PC-9 (cell line): ENCODE data around the gene PPRC1. TPM values are rescaled to one million over a fixed set of nuclear protein-coding genes. Genes with fewer than 3 reads are reported as not detected.

Experiments used
- BruUV-seq: library from RNA; stranded (reverse); fragments of 400-500 nt; replicated peaks from 2 replicates; lab custom pipeline; 2021; lab: Mats Ljungman, UMichigan
- CTCF ChIA-PET: fragments of 300-600 bp; sonication (Branson Sonifier 250); formaldehyde crosslinking; loops from one replicate; lab custom pipeline; 2022; ENCODE audit warnings: antibody characterized with exemption; lab: Charles Lee
- POLR2A ChIA-PET: fragments of 300-600 bp; sonication (Branson Sonifier 250); formaldehyde crosslinking; loops from one replicate; lab custom pipeline; 2022; ENCODE audit warnings: antibody characterized with exemption; ENCODE audit not compliant: unreplicated experiment; lab: Charles Lee
- DNase-seq, 2 experiments: peaks; one replicate each; pipeline versions ENCODE4 v3.0.0 to v3.0.0-alpha.2; 2015 to 2022; ENCODE audit warnings: mixed read lengths in 1 of 2
- H2AFZ ChIP-seq: fragments of 200-600 bp; sonication (generic); 2 replicates; pipeline ENCODE4 v1.8.1; 2017; ENCODE audit warnings: antibody characterized with exemption
- H3F3A ChIP-seq: fragments of 200-600 bp; sonication (generic); 2 replicates; pipeline ENCODE4 v1.8.1; 2017; ENCODE audit warnings: antibody characterized with exemption, mild to moderate bottlenecking, low read depth; ENCODE audit not compliant: insufficient read depth
- H3K27ac ChIP-seq: fragments of 200-600 bp; sonication (generic); 2 replicates; pipeline ENCODE4 v1.6.1; 2016; ENCODE audit warnings: mixed run types
- H3K27me3 ChIP-seq: fragments of 200-600 bp; sonication (generic); 2 replicates; pipeline ENCODE4 v1.6.1; 2016; ENCODE audit warnings: low read depth, mixed run types; ENCODE audit not compliant: insufficient read depth
- H3K36me3 ChIP-seq: fragments of 200-600 bp; sonication (generic); 2 replicates; pipeline ENCODE4 v1.6.1; 2016; ENCODE audit warnings: low read depth, mixed run types
- H3K4me1 ChIP-seq: fragments of 200-600 bp; sonication (generic); replicated peaks from 2 replicates; pipeline ENCODE4 v1.6.1; 2016; ENCODE audit warnings: mixed run types; ENCODE audit not compliant: insufficient read depth
- H3K4me2 ChIP-seq: fragments of 200-600 bp; sonication (generic); 2 replicates; pipeline ENCODE4 v1.6.1; 2017; ENCODE audit warnings: mixed run types
- H3K4me3 ChIP-seq: fragments of 200-600 bp; sonication (generic); 2 replicates; pipeline ENCODE4 v1.6.1; 2016; ENCODE audit warnings: mixed run types
- H3K79me2 ChIP-seq: fragments of 200-600 bp; sonication (generic); 2 replicates; pipeline ENCODE4 v1.6.1; 2017; ENCODE audit warnings: low read depth, mixed run types
- H3K9me2 ChIP-seq: fragments of 200-600 bp; sonication (generic); 2 replicates; pipeline ENCODE4 v1.8.1; 2017; ENCODE audit warnings: mild to moderate bottlenecking; ENCODE audit not compliant: insufficient read depth
- H3K9me3 ChIP-seq: fragments of 200-600 bp; sonication (generic); 2 replicates; pipeline ENCODE4 v1.8.1; 2016; ENCODE audit warnings: low read depth; ENCODE audit not compliant: insufficient read depth
- H4K20me1 ChIP-seq: fragments of 200-600 bp; sonication (generic); 2 replicates; pipeline ENCODE4 v1.8.1; 2017; ENCODE audit not compliant: insufficient read depth
- CTCF ChIP-seq: fragments of 200-600 bp; sonication (generic); conservative IDR thresholded peaks from 2 replicates; pipeline ENCODE4 v1.6.1; 2017; ENCODE audit warnings: mixed run types, antibody characterized with exemption, mild to moderate bottlenecking, moderate library complexity
- EZH2 ChIP-seq: fragments of 200-600 bp; sonication (generic); IDR thresholded peaks from 2 replicates; pipeline ENCODE4 v1.8.0; 2017; ENCODE audit warnings: antibody characterized with exemption, low read depth
- intact Hi-C: fragments of 100-400 bp; cut with micrococcal nuclease; formaldehyde crosslinking; loops from one replicate; pipeline ENCODE4 v1.10.0; 2022; ENCODE audit not compliant: unreplicated experiment
- total RNA-seq: library from RNA; stranded (reverse); gene quantifications from 2 replicates; pipeline ENCODE4 v1.2.3, GENCODE V29; 2021

The PPRC1 gene
- total RNA-seq, 1 experiment from 2014 or later, result 22.9 TPM

GRCh38 chr10:102117391-102118159 lies 15.3 kb upstream of the PPRC1 start:
- no peak for TF ChIP-seq EZH2
- no TSS peak for BruUV-seq
- no peak overlapping the region for H3K27ac ChIP-seq
- POLR2A ChIA-PET, result no interaction called here
- H2AFZ ChIP-seq, result no peak overlapping the region
- no peaks in the 10 kb centered on the region for H3K27me3 ChIP-seq
- H3K36me3 ChIP-seq, result no peaks in the 10 kb centered on the region
- no peaks in the 10 kb centered on the region for H3K9me3 ChIP-seq
- no peaks in the 10 kb centered on the region; the same call in none of the 2 replicates for H3K4me1 ChIP-seq
- intact Hi-C loops, result loop anchor here (2.0 kb wide), 1 partner anchor 15 kb away; the partner anchor contains the start of gene PPRC1
- peak in 1 of 2 experiments; percentile 62 for DNase-seq
- no peak overlapping the region for H3K4me3 ChIP-seq
- no peaks in the 10 kb centered on the region for H3K9me2 ChIP-seq
- H3K79me2 ChIP-seq, result peaks cover 13% of the 10 kb centered on the region
- CTCF ChIA-PET, result interaction anchor here (0.7 kb wide), 1 partner anchor 1932 kb away, joined by 12 read pairs; no protein-coding TSS in a partner anchor
- H3F3A ChIP-seq, result no peaks in the 10 kb centered on the region
- no peak overlapping the region for H3K4me2 ChIP-seq
- H4K20me1 ChIP-seq, result no peaks in the 10 kb centered on the region; the same call in 1 of the 2 replicates

- Histone ChIP-seq H4K20me1 (no peaks in the 10 kb centered on the region), H3F3A (no peaks in the 10 kb centered on the region), H3K9me3 (no peaks in the 10 kb centered on the region), H3K4me2 (0 out of 2 replicates have a peak overlapping the region, but pooled peaks have one; percentile 85), H3K36me3 (no peaks in the 10 kb centered on the region), H3K27me3 (no peaks in the 10 kb centered on the region), H3K4me3 (no peak overlapping the region), H3K79me2 (peaks cover 2% of the 10 kb centered on the region), H2AFZ (no peak overlapping the region), H3K27ac (no peak overlapping the region), H3K9me2 (no peaks in the 10 kb centered on the region), H3K4me1 (no peaks in the 10 kb centered on the region; the same call in none of the 2 replicates)
- TF ChIP-seq CTCF (no peak), EZH2 (no peak)
- no peak for DNase-seq
- intact Hi-C loops, result no loop called here
- TSS peak; percentile 28 for BruUV-seq
- ChIA-PET CTCF (no interaction called here), POLR2A (interaction anchor here (0.6 kb wide), 1 partner anchor 1076 kb away, joined by 6 read pairs; no protein-coding TSS in a partner anchor)
Observed at GRCh38 chr10:102118867-102119266, 14.0 kb upstream of the PPRC1 start.

GRCh38 chr10:102119417-102120141 lies 13.3 kb upstream of the PPRC1 start:
- Histone ChIP-seq H3K4me1 (no peaks in the 10 kb centered on the region; the same call in none of the 2 replicates), H3F3A (no peaks in the 10 kb centered on the region), H4K20me1 (no peaks in the 10 kb centered on the region), H2AFZ (peak overlapping the region; percentile 82), H3K27ac (no peak overlapping the region), H3K27me3 (no peaks in the 10 kb centered on the region), H3K36me3 (no peaks in the 10 kb centered on the region), H3K4me2 (peak overlapping the region; percentile 85), H3K9me2 (no peaks in the 10 kb centered on the region), H3K79me2 (no peaks in the 10 kb centered on the region), H3K9me3 (no peaks in the 10 kb centered on the region), H3K4me3 (peak overlapping the region; percentile 74)
- ChIA-PET POLR2A (interaction anchor here (0.6 kb wide), 1 partner anchor 1077 kb away, joined by 6 read pairs; no protein-coding TSS in a partner anchor), CTCF (no interaction called here)
- no peak for TF ChIP-seq CTCF
- TF ChIP-seq EZH2, result no peak
- no TSS peak for BruUV-seq
- intact Hi-C loops, result no loop called here
- DNase-seq, result peak in 1 of 2 experiments; percentile 42
